Osteocyte (in vitro differentiated cells): ENCODE measurements around the gene JOSD1. TPM values are rescaled to one million over a fixed set of nuclear protein-coding genes. Genes with fewer than 3 reads are reported as not detected.

Experiments used
- DNase-seq: peaks from one replicate; pipeline ENCODE4 v3.0.0; 2021; ENCODE audit warnings: mixed read lengths; ENCODE audit not compliant: unreplicated experiment; ENCODE audit errors: extremely low spot score
- H3K27ac Mint-ChIP-seq: one replicate; pipeline ENCODE4 v1.8.0; 2021; ENCODE audit warnings: mild to moderate bottlenecking, mixed read lengths; ENCODE audit not compliant: unreplicated experiment
- H3K27me3 Mint-ChIP-seq: one replicate; pipeline ENCODE4 v1.8.0; 2021; ENCODE audit warnings: mixed read lengths; ENCODE audit not compliant: unreplicated experiment
- H3K36me3 Mint-ChIP-seq: one replicate; pipeline ENCODE4 v1.8.0; 2021; ENCODE audit warnings: mixed read lengths; ENCODE audit not compliant: unreplicated experiment
- H3K4me1 Mint-ChIP-seq: one replicate; pipeline ENCODE4 v1.8.0; 2021; ENCODE audit warnings: mixed read lengths; ENCODE audit not compliant: unreplicated experiment
- H3K4me3 Mint-ChIP-seq: one replicate; pipeline ENCODE4 v1.8.0; 2021; ENCODE audit warnings: mild to moderate bottlenecking, moderate library complexity, mixed read lengths; ENCODE audit not compliant: unreplicated experiment
- H3K9me3 Mint-ChIP-seq: one replicate; pipeline ENCODE4 v1.8.0; 2021; ENCODE audit warnings: mixed read lengths; ENCODE audit not compliant: unreplicated experiment
- total RNA-seq: library from RNA; stranded (reverse); gene quantifications from 2 replicates; pipeline ENCODE4 v1.2.1, GENCODE V29; 2021
- TF ChIP-seq, protein P1 (sequence below): fragments of 200-600 bp; sonication (generic); IDR thresholded peaks from 2 replicates; pipeline ENCODE4 v1.5.0; 2021; ENCODE audit warnings: antibody characterized with exemption, mild to moderate bottlenecking, moderate library complexity

JOSD1 gene
- total RNA-seq, 1 donor from 2014 or later: 78.6 TPM

DNA sequence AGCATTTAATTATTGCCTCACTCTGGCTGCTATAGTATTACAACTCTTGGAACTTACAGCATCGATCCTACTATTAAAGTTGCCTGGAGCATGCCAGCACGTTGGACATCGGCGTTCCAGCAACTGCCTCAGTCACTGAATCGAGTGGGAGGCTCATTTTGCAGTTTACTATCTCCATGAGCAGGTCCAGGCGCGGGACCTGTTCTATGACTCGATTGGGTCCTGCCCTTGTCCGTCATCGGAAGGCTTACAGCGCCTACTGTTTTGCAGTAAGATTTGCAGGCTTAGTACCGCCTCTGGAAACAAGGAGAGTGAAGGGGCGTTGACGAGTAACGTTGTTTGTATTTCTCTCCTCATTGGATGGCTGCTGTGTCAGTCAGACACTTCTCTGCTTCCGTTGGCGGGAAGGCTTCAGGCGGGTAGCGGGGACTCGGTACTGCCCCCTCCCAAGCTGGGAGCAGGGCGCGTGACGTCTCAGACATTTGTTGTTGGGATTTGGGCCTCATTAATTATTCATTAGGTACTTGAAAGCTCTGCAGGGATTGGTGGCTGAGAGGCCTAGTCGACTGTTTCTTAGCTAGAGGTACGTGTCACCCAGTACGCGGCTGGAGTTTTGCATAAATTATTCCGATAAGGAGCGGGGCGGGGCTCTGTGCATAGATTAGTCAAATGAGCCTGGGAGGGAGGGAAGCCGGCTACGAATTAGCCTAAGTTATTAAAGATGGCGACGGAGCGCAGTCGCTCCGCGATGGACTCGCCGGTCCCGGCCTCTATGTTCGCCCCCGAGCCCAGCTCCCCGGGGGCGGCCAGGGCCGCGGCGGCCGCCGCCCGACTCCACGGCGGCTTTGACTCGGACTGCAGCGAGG is 4.7 kb upstream of the JOSD1 start, which contains the start of gene GTPBP1:
TSS of gene GTPBP1 (plus strand) at position 710 of the 866 bp plus-strand sequence. CDS start at position 722, 12 bp downstream.
- TF ChIP-seq, protein P1, sequence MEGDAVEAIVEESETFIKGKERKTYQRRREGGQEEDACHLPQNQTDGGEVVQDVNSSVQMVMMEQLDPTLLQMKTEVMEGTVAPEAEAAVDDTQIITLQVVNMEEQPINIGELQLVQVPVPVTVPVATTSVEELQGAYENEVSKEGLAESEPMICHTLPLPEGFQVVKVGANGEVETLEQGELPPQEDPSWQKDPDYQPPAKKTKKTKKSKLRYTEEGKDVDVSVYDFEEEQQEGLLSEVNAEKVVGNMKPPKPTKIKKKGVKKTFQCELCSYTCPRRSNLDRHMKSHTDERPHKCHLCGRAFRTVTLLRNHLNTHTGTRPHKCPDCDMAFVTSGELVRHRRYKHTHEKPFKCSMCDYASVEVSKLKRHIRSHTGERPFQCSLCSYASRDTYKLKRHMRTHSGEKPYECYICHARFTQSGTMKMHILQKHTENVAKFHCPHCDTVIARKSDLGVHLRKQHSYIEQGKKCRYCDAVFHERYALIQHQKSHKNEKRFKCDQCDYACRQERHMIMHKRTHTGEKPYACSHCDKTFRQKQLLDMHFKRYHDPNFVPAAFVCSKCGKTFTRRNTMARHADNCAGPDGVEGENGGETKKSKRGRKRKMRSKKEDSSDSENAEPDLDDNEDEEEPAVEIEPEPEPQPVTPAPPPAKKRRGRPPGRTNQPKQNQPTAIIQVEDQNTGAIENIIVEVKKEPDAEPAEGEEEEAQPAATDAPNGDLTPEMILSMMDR: peak; percentile 14
- Mint-ChIP-seq H3K27me3 (no peaks in the 10 kb centered on the region), H3K4me1 (peaks cover 45% of the 10 kb centered on the region), H3K4me3 (peak within 1 kb of the TSS; percentile 91), H3K27ac (peak within 1 kb of the TSS; percentile 94), H3K36me3 (no peaks in the 10 kb centered on the region), H3K9me3 (no peaks in the 10 kb centered on the region)
- DNase-seq: peak; percentile 99

DNA sequence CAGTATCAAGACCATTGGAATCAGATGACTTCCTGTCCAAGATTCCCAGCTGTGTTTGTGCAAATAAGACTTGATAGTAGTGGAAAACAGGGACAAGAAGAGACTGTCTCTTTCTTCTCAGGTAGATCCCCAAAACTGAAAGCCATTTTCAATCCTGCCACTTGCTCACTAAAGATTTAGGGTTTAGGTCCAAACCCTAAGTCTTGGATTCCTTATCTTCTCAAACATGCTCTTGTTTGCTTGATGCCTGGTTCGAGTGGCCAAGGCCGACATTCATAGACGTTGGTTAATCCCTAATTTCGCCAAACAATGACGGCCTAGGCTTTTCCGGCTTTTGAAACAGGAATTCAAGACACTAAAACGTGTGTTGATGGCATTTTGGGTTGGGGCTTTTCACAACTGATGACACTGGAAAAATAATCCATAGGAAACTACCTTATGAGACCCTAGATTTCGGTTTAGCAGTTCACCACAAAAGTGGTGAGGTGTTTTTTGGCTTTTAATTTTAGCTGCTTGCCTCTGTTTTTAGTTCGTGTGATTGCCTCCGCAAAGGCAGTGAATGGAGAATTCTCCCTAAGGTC is 4.0 kb upstream of the JOSD1 start:
- Mint-ChIP-seq H3K9me3 (no peaks in the 10 kb centered on the region), H3K36me3 (no peaks in the 10 kb centered on the region), H3K4me1 (peaks cover 46% of the 10 kb centered on the region), H3K4me3 (peak overlapping the region; percentile 75), H3K27ac (peak overlapping the region; percentile 94), H3K27me3 (no peaks in the 10 kb centered on the region)
- no peak for DNase-seq
- TF ChIP-seq, protein P1: no peak

DNA sequence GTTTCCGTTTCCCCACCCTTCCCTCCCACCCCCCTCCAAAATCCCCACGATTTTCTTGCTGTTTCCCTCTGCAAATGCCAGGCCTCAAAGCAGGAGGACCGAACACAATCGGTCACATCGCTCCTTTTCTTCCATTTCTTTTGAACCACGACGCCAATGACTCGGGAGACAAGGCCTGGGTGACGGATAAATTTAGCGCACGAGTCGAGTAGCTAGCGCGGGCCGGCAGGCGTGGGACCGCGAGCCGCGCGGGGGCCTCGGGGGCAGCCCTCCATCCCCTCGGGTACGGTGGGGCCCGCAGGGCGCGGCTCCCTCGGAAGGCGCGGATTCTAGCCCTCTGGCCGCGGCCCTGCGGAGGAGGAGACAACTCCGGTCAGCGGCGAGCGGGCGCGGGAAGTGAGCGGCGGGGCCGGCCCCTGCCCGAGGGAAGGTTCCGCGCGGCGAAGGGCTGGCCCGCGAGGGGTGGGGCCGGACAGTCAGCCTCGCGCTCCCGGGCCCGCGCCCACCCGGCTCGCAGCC is 414 bp downstream of the JOSD1 start:
- Mint-ChIP-seq H3K36me3 (peaks cover 1% of the 10 kb centered on the region), H3K27ac (peak overlapping the region; percentile 94), H3K4me3 (peak overlapping the region; percentile 91), H3K4me1 (peaks cover 56% of the 10 kb centered on the region), H3K9me3 (no peaks in the 10 kb centered on the region), H3K27me3 (no peaks in the 10 kb centered on the region)
- no peak for DNase-seq
- TF ChIP-seq, protein P1: no peak

DNA sequence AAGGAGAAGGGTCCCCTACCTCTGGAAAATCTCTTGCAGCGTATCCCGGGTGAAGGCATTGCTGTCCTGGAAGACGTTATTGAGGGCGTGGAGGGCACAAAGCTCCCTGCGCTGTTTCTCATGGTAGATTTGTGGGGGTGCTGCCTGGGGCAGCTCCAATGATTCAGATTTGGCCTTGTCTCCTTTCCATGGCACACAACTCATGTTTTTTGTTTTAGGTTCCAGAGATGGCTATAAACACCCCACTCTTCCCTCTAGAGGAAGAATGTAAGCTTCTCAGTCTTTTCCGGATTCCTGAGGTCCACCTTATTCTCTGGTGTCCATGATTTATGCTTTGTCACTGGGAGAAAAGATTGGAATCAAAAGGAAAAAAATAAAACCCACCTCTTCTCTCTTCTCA is 959 bp downstream of the JOSD1 start:
- Mint-ChIP-seq H3K27me3 (no peaks in the 10 kb centered on the region), H3K9me3 (no peaks in the 10 kb centered on the region), H3K27ac (peak overlapping the region; percentile 94), H3K4me1 (peaks cover 55% of the 10 kb centered on the region), H3K4me3 (peak overlapping the region; percentile 91), H3K36me3 (peaks cover 2% of the 10 kb centered on the region)
- TF ChIP-seq, protein P1: peak; percentile 14
- no peak for DNase-seq

DNA sequence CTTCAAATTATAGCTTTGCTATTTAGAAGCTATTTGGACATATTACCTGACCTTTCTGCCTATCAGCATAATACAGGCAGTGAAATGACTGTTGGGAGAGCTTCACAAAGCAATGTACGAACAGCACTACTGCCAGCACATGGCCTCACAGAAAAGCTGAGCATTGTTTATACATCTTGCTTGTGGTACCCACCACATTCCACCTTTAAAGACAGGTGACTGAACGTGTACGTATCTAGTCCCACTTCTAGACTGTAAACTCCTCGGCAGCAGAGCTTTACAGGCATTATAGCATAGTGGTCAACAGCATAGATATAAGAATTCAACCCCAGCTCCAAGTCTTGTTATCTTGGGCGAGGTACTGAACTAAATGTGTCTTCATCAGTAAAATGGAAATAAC is 1.6 kb downstream of the JOSD1 start:
- Mint-ChIP-seq H3K27me3 (no peaks in the 10 kb centered on the region), H3K4me1 (peaks cover 54% of the 10 kb centered on the region), H3K36me3 (peaks cover 6% of the 10 kb centered on the region), H3K27ac (peak overlapping the region; percentile 94), H3K4me3 (peak overlapping the region; percentile 91), H3K9me3 (no peaks in the 10 kb centered on the region)
- TF ChIP-seq, protein P1: no peak
- no peak for DNase-seq
